Activated CD8-positive, alpha-beta memory T cell treated with anti-CD3 and anti-CD28 coated beads, Interleukin-2, amount 50 U/mL, for 24 hours (primary cell): Measurements from ENCODE around the gene DOCK8.

Experiments used
- DNase-seq: peaks from one replicate; pipeline ENCODE4 v3.0.0-alpha.2; 2020; ENCODE audit errors: extremely low read depth

Gene DOCK8

GRCh38 chr9:459491-460444 is 245.1 kb downstream of the DOCK8 start:
- no peak for DNase-seq

- no peak for DNase-seq
These were observed 247.5 kb downstream of the DOCK8 start for GRCh38 chr9:462121-462520.

- DNase-seq: no peak
These were observed 247.9 kb downstream of the DOCK8 start for GRCh38 chr9:462606-463005.

DNA sequence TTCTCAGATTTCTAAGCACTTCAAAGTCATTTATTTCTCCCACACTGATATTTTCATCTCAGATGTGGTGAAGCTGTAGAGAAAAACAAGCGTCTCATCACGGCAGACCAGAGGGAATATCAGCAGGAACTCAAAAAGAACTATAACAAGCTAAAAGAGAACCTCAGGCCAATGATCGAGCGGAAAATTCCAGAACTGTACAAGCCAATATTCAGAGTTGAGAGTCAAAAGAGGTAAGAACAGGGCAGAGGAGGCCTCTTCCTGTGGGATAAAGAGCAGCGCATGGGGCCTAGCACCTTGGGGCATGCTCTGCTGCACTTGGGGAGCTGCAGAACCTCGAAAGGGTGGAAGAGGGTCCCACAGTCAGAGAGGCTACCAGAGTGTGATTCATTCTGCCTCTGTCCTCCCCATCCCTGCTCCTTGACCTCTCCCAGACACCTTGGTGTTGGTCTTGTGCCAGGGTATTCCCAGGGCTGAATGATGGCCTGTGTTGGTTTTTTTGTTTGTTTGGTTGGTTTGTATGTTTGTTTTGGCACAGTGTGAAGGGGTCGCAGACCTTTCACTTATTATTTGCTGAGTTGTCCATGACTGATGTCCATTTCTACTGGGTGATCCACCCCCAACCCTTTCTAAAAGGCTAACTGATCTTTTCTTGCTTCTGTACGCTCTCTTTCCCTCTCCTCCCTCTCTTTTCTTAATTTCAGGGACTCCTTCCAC is 248.9 kb downstream of the DOCK8 start:
- no peak for DNase-seq

DNA sequence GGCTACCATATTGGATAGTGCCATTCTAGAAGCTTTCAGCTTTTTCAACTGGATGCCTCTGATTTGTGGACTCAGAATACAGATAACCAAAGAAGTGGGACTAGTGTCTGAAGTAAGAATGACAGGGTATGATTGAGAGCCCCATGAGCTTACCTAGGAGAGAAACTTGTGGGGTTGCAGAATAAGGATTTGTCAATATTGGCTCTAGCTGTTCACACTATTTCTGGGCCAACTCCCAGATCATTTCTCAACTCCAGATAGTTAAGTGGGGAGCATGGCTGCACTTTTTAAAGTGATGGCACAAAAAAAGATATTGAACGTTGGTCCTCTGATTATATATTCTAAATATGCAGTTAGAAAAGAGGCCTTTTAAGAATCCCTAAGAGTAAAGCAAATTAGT is 252.1 kb downstream of the DOCK8 start:
- DNase-seq: no peak

GRCh38 chr9:468766-469426 is 254.2 kb downstream of the DOCK8 start:
- DNase-seq: no peak

GRCh38 chr9:469672-470551 is 255.2 kb downstream of the DOCK8 start:
- DNase-seq: peak; percentile 61

DNA sequence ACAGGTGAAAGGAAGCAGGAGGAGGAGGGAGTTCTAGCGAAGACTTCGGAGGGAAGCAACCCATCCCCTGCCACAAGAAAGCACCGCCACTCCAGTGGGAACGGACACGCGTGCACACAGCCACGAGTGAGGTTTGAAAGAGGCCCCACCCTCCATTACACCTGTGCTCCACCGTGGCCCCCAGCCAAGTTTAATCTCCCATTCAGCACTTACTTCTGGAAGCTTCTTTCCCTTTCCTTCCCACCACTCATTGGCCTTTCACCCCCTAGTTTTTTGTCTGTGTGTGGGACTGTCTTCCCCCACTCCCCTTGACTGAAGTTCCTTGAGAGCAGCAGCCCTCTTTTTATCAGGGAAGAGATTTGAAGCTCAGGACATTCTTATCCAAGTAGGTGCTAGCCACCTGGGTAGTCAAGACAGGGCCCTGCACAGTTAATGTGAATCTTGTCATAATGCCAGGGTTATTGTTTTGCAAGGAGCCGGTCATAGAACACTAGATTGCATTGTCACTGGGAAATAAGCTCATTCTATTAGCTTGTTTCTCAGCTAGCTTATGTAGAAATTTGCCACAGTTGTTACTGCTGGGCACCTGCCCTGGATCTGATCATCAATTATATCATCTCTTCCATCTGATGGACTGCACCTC is 256.0 kb downstream of the DOCK8 start:
- no peak for DNase-seq

- no peak for DNase-seq
These were observed 256.7 kb downstream of the DOCK8 start for GRCh38 chr9:471320-471719.

GRCh38 chr9:472479-473075 is 257.9 kb downstream of the DOCK8 start:
- DNase-seq: no peak

DNA sequence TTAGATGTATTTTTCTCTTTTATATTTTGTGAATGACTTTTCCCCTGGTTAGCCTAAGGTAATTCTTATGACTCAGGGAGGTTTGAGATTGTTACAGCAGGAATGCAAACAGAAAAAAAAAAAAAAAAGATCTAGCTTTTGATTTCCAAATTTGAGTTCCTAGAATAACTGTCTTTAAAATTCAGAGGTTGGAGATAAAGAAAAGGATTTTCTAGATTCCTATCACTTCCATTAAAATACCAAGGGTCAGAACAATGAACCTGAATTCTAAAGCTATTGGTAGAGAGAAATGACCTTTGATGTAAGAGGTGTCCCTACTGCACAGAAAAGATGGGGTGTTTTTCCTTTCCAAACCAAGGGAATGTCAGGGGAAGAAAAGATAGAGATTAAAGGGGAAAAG is 262.5 kb downstream of the DOCK8 start:
- no peak for DNase-seq

- DNase-seq: no peak
These were observed 264.8 kb downstream of the DOCK8 start for GRCh38 chr9:479304-479970.

DNA sequence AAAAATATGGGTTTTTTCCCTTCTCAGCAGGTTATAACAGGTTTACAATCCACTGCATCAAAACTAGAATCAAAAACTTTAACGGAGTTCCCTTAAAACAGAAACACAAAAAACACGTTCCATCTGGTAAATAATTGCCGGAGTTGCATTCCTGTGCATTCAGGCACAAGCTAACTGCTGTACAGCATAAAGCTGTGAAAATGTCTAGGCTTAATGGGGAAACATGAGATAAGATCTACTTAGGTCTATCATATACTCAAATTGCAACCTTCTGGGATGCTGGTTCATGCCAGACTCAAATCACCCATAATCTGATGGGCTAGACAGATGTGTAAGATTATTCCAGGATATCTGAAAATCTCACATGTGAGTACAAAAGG is 265.3 kb downstream of the DOCK8 start:
- no peak for DNase-seq

DNA sequence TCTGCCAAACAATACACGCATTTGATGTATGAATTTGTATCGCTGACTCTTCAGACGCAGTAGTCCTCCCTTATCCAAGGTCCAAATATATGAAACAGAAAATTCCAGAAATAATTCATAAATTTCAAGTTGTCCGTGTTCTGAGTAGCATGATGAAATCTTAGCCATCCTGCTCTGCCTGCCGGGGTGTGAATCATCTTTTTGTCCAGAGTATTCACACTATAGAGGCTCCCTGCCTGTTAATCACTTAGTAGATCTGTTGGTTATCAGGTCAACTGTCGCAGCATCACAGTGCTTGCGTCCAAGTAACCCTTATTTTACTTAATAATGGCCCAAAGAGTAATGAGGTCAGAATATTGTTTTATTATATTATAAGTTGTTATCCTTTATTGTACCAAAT is 268.1 kb downstream of the DOCK8 start:
- no peak for DNase-seq

- DNase-seq: no peak
These were observed 271.5 kb downstream of the DOCK8 start for GRCh38 chr9:486156-486555.

DNA sequence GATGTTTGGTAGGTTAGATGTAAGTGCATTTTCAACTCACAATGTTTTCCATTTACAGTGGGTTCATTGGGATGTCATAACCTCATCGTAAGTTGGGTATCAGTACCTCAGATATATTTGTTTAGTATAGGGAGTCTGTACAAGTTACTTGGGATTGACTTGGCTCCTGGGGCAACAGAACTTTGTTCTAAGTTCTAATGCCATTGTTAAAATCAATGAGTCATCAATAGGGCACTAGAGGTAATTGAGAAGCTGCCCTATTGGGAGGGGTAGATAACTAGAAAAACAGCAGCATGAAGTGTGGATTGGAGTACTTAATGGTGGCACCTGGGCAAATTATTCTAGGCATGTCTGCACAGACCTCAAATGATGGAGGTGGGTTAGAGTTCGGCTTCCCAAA is 272.8 kb downstream of the DOCK8 start:
- no peak for DNase-seq

DNA sequence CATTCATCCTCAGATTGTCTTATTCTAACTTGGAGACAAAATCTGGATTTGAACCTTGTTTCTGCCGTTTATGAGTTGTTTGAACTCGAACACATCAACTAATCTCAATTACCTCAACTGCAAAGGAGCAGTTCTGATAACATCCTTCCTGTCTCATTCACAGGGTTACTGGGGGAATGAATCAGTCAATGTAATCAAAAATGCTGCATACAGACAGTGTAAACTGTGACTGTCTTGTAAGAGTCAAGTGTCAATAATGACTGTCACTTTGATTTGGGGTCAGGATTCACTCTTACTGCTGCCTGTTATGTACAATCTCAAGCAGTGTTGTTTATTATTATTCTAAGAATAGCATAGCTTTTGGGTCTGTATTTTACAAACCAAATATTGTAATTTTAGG is 273.8 kb downstream of the DOCK8 start:
- no peak for DNase-seq

- no peak for DNase-seq
These were observed 274.8 kb downstream of the DOCK8 start for GRCh38 chr9:489198-490197.

DNA sequence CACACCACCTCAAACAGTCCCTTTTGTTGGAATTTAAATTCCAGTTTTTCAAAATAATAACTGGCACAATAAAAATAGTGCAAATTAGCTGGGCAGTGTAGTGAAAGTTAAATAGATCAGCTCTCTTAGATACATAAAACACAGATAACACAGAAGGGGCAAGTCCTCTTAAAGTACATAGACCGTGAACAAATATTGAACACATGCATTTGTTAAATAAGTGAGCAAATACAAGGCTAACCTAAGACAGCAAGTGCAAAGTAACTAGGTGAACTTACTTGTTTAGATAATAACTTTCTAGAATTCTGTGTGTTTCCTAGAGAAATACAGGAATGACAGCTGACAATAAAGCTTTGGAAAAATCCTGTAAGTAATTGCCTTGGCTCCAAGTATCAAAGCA is 280.1 kb downstream of the DOCK8 start:
- no peak for DNase-seq
